Endometrial microvascular endothelial cells (primary cell): ENCODE data around the gene ANK3. TPM values are rescaled to one million over a fixed set of nuclear protein-coding genes. Genes with fewer than 3 reads are reported as not detected.

Experiments
- in situ Hi-C: cut with HindIII; loops from 2 replicates; pipeline ENCODE4 v1.10.0; 2017; ENCODE audit warnings: low sequenced_read_pairs, low pct_unique_long_range_greater_than_20kb; ENCODE audit errors: inconsistent ontology term
- total RNA-seq: library from RNA; depleted of rRNA; stranded (reverse); fragments of >200 nt; gene quantifications from one replicate; pipeline ENCODE4 v1.2.3, GENCODE V29; 2015; ENCODE audit errors: inconsistent ontology term

ANK3 gene
- total RNA-seq, 1 donor from 2014 or later = 6.5 TPM

DNA sequence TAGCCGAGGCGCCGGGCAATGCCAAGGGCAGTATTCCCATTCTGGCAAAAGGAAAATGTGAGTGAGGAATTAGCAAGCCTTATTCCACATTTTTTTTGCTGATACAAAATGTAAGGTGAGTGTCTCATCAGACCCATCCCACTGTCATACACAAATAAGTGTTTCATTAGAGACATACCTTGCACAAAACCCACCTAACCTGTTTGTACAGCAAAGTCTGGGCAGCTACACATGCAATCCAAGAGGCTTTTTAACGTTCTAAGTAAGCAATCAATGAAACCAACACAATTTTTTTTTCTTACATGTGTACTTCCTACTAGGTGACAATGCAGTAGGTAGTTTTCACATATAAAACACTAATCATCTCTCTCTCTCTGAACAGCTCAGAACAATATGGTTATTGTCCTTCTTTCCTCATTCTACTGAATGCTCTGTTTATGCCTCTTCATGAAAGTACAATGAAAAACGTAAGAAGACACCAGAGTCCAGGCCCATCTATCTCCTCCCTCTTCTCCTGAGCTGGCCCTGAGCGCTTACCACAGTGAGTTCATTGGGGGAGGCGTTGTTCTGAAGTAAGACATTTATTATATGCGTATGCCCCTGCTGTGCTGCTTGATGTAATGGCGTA, 217.2 kb downstream of the ANK3 start:
- in situ Hi-C loops = no loop called here

DNA sequence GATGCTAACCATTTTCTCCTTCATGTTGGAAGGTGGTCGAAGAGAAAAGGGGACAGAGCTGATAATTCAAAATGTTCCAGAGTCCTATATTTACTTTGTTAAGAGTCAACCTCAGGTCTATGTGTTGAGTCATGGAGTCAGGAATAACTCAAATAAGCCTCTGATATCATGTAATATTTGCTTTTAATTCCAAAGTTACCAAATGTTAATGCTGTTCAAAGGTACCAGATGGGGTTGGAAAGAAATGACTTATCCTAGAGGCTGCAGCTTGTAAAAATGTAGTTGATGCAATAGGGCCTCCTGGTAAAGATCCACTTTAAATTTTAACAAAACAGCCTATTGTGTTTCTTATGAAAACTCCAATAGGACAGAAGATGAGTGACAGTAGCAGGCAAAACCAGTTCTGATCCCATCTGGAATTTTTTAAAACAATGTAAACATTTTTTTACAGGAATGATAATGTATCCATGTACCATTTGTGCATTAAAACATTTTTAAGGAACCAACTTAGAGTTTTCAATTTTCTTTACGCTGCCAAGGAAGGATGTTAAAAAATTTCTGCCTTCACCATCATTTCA, 218.2 kb downstream of the ANK3 start:
- in situ Hi-C loops = no loop called here

DNA sequence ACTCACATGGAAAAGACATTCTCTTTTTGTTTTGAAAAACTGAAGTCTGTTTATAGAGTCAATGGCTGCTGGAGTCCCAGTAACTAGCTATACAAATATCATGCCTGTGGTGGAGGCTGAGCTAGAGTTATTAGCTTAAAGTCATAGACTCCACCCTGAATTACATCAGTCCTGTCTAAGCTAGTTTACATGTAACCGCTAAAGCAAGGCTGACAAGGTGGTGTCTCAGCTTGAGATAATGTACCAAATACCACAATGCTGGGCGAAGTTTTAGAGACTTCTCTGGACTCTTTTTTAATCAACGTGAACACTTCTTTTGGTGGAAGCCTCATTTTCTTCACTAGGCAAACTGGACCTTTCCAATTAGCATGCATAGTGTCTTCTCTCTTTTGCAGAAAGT, 219.4 kb downstream of the ANK3 start:
- in situ Hi-C loops = no loop called here

DNA sequence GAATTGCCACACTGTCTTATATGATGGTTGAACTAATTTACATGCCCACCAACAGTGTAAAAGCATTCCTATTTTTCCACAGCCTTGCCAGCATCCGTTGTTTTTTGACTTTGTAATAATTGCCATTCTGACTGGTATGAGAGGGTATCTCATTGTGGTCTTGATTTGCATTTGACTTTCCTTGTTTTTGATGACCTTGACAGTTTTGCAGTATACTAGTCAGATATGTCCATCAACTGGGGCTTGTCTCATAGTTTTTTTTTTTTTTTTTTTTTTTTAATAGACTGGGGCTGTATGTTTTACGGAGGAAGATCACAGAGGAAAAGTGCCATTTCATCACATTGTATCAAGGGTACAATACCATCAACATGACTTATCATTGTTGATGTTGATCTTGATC, 220.6 kb downstream of the ANK3 start:
- in situ Hi-C loops = no loop called here

DNA sequence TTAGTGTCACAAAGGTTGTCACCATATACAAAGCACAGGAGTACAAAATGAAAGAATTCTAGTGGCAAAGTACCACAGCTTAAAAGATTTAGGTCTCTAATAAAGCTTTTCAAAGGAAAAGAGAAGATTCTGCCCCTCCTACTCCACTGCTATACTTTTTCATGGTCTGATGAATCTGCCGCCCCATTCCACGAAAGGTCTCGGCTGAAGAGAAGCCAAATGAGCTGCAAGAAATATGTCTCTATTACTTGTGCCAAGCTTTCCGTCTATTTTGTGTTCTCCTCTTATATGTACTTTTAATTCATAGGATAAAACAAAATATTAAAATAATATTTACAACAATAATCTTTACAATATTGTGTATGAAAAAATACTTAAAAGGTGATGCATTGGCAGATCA, 222.6 kb downstream of the ANK3 start:
- in situ Hi-C loops = no loop called here

DNA sequence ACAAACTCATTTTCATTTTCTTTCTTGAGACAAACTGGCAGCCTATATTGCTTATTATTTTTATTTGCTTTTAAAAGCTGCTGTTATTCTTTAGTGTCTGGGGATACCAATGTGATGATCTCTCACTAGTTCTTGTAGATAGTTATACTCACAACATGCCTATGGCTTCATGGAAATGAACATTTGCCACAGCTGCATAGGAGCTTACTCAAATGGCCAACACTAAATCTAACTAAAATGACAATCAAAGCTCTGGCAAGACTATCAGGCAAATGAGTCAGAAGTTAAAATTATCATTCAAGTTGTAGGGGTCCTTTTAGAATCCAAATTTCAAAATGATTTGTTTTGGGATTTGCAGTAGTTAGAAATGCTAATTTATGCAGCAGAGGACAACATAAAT, 225.9 kb downstream of the ANK3 start:
- in situ Hi-C loops = no loop called here

DNA sequence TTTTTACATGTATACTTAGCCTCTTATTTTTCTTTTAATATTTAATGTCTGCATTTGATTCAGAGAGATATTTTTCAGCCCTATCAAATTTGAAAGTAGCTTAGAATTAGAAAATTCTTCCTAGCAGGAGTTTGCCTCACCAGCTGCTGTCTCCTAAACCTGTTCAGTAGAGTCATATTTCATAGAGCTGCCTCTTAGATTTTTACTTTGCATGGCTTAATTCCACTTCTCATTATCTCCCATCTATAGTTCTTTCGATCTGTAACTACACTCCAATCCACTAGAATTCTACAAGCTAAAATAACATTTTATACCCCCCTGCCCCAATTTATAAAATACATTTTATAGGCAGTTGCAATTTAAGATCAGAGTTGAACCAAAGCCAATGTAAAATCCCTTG, 227.0 kb downstream of the ANK3 start:
- in situ Hi-C loops = no loop called here

DNA sequence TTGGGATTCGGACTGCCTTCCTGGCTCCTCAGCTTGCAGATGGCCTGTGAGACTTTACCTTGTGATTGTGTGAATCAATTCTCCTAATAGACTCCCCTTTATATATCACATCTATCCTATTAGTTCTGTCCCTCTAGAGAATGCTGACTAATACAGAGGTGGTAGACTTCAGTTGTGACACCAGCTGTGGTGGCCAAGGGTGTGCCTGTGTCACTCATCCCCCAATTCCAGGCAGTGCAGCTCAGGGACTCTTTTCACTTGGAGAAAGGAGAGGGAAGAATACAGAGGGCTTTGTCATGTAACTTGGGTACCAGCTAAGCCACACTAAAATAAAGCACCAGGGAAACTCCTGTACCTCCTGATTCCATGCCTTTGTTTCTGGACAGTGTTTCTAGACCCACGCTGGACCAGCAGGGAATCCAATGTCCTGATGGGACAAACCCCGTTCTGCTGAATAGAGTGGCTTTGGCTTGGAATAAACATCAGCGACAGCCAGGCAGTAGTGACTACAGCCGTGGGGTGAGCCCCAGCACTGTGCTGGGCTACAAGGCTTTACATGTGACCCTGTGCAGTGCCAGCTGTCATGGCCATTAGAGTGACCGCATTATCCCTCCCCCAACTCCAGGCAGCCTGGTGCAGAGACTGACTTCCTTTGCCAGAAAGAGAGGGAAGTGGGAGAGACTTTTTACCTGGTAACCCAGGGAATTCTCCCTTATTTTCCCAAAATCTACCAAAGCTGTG, 233.6 kb downstream of the ANK3 start:
- in situ Hi-C loops = no loop called here

DNA sequence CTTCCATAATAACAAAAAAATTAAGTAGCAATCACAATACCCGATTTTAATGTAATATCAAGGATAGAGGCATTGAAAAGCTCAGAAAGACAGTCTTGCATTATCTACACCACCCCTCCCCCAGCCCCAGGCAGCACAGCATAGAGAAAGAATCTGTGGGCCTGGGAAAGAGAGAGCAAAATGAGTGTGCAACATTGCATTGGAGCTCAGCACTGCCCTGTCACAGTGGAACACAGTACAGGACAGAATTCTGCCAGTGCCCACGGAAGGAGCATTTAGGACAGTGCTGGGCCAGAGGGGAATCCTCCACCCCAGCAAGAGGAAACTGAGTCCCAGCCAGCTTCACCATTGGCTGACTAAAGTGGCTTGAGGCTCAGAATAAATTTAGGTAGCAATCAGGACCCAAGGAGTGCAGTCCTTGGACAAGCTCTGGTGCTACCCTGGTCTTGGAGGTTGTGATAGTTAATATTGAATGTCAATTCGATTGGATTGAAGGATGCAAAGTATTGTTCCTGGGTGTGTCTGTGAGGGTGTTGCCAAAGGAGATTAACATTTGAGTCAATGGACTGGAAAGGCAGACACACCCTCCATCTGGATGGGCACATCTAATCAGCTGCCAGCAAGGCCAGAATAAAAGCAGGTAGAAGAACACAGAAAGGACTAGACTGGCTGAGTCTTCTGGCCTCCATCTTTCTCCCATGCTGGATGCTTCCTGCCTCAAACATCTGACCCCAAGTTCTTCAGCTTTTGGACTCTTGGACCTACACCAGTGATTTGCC, 234.4 kb downstream of the ANK3 start:
- in situ Hi-C loops = no loop called here

DNA sequence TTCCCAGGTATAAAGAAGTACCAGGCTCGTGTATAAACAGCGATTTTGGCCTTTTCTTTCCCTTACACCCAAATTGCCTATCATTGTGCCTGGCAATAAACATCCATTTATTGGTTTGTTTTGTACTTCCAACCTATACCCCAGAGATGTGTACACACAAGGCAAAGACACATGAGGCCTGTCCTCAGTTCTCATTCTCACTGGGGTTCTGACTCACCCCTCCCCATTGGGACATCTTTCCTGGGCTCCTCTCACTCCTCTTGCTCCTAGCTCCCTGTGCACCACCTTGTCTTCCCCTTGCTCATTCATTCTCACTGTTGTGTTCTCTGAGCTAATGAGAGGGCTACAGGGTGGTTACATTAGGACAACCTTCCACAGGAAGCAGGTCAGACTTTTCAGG, 240.7 kb downstream of the ANK3 start:
- in situ Hi-C loops = no loop called here

DNA sequence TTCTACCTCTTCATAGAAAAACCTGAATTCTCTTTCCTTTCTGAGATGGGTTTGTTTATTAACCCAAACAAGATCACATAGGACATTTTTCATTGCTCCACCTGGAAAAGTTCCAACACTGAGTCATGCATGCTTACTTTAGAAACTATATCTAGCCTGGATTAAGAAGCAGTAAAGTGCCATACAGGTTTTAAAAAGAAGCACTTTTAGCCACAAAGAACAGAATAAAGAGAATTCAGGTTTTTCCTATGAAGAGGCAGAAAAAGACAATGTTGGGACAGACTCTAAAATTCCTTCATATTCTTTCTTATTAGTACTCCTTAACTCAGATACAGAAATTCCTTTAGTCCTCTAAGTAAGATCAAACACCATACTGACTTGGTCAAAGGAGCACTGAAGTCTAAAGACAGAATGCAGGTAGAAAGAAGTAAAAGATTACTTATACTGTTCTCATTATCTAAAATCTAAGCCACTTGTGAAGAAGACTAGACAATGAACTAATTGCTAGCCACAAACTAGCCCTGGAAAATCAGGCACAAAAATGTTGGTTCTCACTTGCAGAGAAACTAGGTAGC, 241.3 kb downstream of the ANK3 start:
- in situ Hi-C loops = no loop called here

DNA sequence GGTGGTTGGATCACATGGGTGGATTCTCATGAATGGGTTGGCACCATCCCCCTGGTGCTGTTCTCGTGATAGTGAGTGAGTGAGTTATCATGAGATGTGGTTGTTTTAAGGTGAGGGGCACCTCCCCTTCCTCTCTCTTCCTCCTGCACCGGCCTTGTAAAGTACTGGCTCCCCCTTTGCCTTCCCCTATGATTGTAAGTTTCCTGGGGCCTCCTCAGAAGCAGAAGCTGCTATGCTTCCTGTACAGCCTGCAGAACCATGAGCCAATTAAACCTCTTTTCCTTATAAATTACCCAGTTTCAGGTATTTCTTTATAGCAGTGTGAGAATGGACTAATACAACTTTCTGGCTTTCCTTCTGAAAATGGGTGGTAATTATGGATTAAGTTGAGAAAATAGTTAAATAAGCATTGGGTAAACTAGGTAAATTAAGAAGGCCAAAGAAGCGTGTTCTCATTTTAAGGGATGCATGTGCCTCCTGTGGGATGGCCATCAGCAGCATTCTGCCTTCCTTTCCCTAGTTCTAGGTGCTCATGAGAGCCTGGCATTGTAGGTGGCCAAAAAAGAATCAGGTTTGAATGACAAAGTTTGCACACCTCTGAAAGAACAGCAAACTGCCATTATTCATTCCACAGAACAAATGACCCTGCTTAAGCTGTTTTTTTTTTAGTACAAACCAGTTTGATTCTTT, 242.0 kb downstream of the ANK3 start:
- in situ Hi-C loops = no loop called here

DNA sequence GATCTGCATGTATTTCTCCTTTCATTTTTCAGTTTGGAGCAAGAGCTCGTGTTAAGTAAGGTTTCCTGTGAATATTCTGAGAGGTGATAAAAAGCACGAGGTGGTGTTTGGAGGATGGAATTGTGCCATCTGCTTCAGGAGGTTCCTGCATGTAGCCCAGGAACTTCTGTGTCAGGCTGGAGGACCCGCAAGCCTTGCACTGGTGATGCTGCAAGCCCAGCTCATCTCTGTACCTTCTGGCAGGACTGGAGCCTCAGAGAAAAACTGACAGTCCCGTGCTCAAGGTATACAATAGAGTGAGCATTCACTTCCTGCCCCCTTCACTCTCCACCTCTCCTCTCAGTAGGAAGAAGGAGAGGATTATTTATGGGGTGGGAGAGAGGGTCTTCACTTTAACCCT, 242.7 kb downstream of the ANK3 start:
- in situ Hi-C loops = no loop called here

DNA sequence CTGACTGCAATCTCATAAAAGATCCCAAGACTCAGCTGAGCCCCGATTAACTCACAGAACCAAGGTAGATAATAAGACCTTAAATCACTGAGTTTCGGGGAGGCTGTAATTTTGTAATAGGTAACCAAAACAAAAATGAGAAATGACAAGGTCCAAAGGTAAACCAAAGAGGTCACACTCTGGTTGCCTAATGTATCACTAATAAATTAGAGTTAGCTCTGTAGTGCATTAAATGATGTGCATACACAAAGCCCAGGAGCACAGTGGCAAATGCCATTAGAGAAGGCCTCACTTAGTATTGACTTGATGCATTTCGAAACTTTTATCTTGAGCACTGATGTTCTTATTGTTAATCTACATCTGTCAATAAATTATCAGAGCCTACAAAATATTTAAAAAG, 245.6 kb downstream of the ANK3 start:
- in situ Hi-C loops = no loop called here

DNA sequence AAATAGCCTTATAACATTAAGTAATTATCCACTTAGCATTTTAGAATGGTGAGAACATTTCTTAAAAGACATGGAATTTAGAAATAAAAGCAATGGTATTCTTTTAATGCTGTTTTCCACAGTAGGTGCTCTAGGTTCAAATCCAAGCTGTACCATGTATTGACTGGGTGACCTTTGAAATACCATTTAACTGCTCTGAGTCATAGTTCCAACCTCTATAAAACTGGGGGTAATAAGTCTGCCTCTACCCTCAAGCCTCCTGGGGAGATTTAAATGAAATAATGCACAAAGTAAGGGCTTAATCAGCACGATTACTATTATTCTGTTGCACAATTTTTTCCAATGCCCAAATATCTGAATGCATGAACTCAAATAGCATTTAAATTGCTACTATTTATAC, 246.9 kb downstream of the ANK3 start:
- in situ Hi-C loops = no loop called here

DNA sequence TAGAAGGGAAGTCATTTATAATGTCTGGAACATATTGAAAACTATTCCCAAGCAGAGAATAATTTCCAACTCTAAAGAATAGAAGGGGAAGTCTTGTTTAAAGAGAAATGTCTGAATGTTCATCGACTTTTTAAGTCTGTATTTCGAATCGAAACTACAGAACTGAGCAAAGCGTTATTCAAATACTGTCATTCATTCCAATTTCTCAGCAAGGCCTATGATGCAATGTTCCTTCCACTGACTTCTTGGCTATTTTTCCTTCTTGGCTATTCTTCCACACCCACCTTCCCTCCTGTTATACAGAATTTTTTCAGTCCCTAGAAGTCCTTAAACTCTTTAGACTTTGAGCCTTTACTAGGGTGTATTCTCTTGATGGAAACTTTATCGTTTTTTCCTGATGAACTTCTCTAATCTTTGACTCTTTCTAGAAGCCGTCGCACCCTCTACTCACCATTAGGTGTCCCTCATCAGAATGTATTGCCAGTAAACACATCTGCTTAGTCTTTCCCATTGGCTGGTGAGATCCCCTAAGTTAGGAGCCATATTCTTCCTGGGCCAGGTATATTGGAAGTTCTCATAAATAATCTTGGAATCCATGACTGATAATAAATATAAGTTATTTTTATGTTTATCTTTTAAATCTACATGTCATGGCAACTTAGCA, 247.6 kb downstream of the ANK3 start:
- in situ Hi-C loops = no loop called here

DNA sequence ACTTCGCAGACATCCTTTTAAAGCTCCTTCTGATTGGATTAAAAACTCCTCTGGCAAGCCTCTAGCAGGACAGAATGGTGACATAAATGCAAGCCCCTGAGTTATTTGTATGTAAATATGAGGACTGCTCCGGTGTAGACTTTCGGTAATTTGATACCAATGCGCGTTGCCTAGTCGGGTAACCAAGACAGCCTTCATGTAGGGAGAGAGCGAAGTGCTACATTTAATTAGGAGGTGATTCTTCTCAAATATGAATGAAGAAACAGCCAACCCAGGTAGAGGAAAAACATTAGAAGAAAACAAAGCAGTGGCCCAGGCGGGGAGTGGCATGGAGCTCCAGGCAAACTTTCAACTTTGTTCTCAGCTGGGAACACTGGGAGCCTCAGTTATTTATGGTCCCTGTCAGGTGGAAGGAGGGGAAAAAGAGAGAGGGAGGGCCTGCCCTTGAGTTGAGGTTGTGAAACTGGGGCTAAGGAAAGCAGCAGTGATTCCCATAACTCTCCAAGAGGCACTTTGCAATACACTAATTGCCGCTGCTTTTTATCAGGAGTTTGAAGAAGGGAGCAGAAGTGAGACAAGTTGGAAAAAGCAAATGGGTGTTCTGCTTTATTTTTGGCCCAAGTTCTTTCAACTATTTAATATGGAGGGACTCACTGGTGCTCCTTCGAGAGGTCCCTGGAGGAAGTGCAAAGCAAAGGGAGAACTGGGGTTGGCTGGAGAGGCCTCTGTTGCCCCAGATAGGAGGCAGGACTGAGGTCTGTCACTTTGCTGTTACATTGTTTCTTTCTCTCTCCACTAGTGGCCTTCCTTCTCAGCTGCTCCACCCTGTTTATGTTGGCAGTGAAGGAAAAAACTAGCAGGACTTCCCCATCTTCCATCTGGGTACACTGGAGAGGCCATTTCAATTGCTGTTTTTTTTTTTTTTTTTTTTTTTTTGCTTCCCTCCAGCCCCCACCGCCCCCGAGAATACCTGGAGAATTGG, 248.7 kb downstream of the ANK3 start:
- in situ Hi-C loops = no loop called here
